ENCODE data around the gene NFYA.

GRCh38 chr6:41064841-41065240, 7.9 kb upstream of the NFYA start:
- TF ChIP-seq CTCF (IDR thresholded peaks at IDR 0.05) (no peak), POLR2A (IDR thresholded peaks at IDR 0.05) (no peak)

Measured in uterus (tissue), 2 donors.